GM12892 (cell line): Measurements from ENCODE around the gene BROX.

Source experiments
- POLR2A ChIP-seq: IDR thresholded peaks from 2 replicates; pipeline ENCODE4 v1.6.1; 2011; ENCODE audit warnings: low read depth, low read length, control low read depth
- POLR2AphosphoS5 ChIP-seq: IDR thresholded peaks from 2 replicates; pipeline ENCODE4 v1.6.1; 2011; ENCODE audit warnings: low read depth, low read length, control low read depth
- TAF1 ChIP-seq: IDR thresholded peaks from 2 replicates; pipeline ENCODE4 v1.6.1; 2011; ENCODE audit warnings: low read depth, mild to moderate bottlenecking, control low read depth, low read length, borderline replicate concordance

- TF ChIP-seq POLR2AphosphoS5 (no peak), POLR2A (no peak), TAF1 (no peak)
Observed at GRCh38 chr1:222781251-222781650, 68.9 kb downstream of the BROX start.
